ENCODE data around the gene CBLC.
"Not testable (repeated sequence)": the region's sequence is repeated elsewhere in the genome, so short reads cannot be mapped to it uniquely, and the experiment has no call there.

Gene CBLC

GRCh38 chr19:44822177-44822576 is 44.5 kb downstream of the CBLC start:
- DNase-seq = no peak

GRCh38 chr19:44822670-44823372 is 45.1 kb downstream of the CBLC start:
- DNase-seq = no peak

- DNase-seq = no peak
These were observed 45.6 kb downstream of the CBLC start for GRCh38 chr19:44823373-44823698.

- DNase-seq = no peak
These were observed 47.1 kb downstream of the CBLC start for GRCh38 chr19:44824761-44825160.

- DNase-seq = not testable (repeated sequence)
These were observed 55.2 kb downstream of the CBLC start for GRCh38 chr19:44832875-44833274.

- not testable (repeated sequence) for DNase-seq
These were observed 56.7 kb downstream of the CBLC start for GRCh38 chr19:44834399-44834798.

- no peak for DNase-seq
These were observed 61.6 kb downstream of the CBLC start for GRCh38 chr19:44839276-44839675.

GRCh38 chr19:44840811-44841210 is 63.1 kb downstream of the CBLC start:
- no peak for DNase-seq

- no peak for DNase-seq
These were observed 63.5 kb downstream of the CBLC start for GRCh38 chr19:44841231-44841630.

- no peak for DNase-seq
These were observed 67.6 kb downstream of the CBLC start for GRCh38 chr19:44845286-44845611.

GRCh38 chr19:44845612-44846454 is 68.1 kb downstream of the CBLC start, which contains the start of gene NECTIN2:
NECTIN2 (plus strand) TSS chr19:44846297; CDS start chr19:44846526, 229 bp downstream.
- peak; percentile 93 for DNase-seq

- DNase-seq = no peak
These were observed 68.9 kb downstream of the CBLC start for GRCh38 chr19:44846455-44847143.

- DNase-seq = peak; percentile 34
These were observed 69.7 kb downstream of the CBLC start for GRCh38 chr19:44847144-44848035.

- DNase-seq = no peak
These were observed 70.5 kb downstream of the CBLC start for GRCh38 chr19:44848036-44848811.

GRCh38 chr19:44848812-44849447 is 71.2 kb downstream of the CBLC start:
- DNase-seq = no peak
